Retina (tissue), 1 donor: ENCODE measurements around the gene TEX54.
"Not testable (repeated sequence)": the region's sequence is repeated elsewhere in the genome, so short reads cannot be mapped to it uniquely, and the experiment has no call there.

Experiments used
- DNase-seq: peaks from one replicate; pipeline ENCODE4 v3.0.0-alpha.2; 2016

The TEX54 gene

GRCh38 chr11:62830904-62831519, 1.6 kb downstream of the TEX54 start:
- DNase-seq = no peak

GRCh38 chr11:62828130-62828529, 4.5 kb downstream of the TEX54 start:
- DNase-seq = not testable (repeated sequence)

GRCh38 chr11:62823677-62824076, 9.0 kb downstream of the TEX54 start:
- no peak for DNase-seq

- DNase-seq = no peak
These were observed 15.5 kb downstream of the TEX54 start for GRCh38 chr11:62817129-62817528.

DNA sequence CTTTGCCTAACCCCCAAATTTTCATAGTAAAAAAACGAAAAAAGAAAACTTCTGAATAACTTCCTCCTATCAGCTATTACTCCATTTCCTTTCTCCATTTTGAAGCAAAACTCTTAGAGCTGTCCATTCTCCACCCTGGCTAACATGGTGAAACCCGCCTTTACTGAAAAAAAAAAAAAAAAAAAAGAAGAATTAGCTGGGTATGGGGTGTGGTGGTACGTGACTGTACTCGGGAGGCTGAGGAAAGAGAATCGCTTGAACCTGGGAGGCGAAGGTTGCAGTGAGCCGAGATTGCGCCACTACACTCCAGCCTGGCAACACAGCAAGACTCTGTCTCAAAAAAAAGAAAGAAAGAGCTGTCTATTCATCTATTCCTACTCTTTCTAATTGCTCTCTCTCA, 16.1 kb downstream of the TEX54 start:
- no peak for DNase-seq

DNA sequence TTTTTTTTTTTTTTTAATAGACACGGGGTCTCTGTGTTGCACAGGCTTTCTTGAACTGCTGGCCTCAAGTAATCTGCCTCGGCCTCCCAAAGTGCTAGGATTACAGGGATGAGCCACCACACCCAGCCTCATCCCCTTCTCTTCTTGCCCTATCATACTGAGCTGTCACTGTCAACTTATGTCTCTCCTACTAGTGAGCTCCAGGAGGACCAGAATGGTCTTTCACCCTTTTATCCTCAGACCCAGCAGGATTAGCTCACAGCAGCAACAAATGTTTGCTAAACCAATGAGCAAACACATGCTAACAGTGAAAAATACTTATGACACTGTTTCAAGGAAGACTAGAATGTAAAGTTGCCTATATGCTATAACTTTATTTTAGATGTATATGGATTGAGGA, 21.0 kb downstream of the TEX54 start:
- no peak for DNase-seq

GRCh38 chr11:62810748-62811147, 21.9 kb downstream of the TEX54 start:
- no peak for DNase-seq

DNA sequence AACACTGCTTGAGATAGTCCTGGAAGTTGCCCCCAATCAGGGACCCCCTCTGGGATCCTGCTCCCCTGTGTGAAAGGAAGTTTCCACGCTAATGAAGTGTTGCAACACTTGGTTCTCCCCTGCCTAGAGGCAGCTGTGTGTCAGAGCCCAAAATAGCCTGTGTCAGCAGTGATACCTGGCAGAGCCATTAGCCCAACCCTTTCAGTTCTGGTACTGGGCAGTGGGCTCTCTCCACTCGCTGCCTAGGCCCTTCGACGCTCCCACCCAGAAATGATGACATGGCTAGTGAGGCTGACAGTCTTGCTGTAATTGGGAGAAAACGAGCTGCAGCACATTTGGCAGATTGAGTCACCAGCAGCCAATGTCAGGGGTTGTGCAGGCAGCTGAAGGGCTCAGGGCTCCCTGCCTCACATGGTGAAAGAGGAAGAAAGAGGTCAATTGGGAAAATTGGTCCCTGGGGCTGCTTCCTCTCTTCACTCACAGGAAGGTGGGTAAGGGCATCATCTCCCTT, 26.0 kb downstream of the TEX54 start:
- no peak for DNase-seq

DNA sequence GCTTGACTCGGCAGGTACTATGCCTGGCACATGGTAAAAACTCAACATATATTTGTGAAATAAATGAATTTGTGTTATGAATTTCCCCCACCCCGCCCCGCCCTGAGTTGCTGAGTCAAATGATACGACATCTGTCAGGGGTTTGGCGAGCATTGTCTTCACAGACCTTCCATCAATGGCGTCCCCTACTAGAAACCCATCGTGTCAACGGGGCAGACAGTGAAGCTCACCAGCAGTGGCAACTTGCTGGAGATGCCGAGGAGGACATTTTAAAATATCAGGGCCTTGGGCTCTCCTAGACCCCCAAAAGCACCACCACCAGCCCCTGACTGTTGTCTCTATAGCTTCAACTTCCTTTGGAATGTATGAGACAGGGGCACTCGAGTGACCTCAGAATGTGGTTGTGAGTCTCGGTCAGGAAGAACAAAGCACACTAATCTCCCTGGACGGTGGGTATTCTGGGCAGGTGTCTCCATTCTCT, 26.6 kb downstream of the TEX54 start:
- peak; percentile 18 for DNase-seq

GRCh38 chr11:62805076-62805892, 27.4 kb downstream of the TEX54 start, which contains the start of gene NXF1:
NXF1 (minus strand) TSS chr11:62805440; CDS start chr11:62805356, 84 bp downstream.
- peak; percentile 99 for DNase-seq

- no peak for DNase-seq
These were observed 28.1 kb downstream of the TEX54 start for GRCh38 chr11:62804310-62805075.

DNA sequence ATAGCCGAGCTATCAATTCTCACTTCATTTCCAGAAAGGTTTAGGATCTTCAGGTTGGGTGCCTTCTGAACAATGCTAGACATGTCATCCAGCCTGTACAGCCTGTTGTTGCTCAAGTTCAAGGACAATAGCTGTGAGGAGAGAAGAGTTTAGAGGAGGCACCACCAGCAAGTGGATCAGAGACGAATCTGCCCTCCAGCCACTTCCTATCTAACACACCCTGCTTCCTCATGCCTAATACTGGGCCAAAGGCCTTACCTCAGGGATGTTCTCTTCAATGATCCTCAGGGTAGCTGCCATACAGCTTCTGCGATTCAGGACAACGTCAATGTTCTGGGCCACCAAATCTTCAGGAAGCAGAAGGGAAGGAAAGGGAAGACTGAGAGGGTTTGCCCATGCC, 31.6 kb downstream of the TEX54 start:
- no peak for DNase-seq

- no peak for DNase-seq
These were observed 33.2 kb downstream of the TEX54 start for GRCh38 chr11:62799486-62799885.

DNA sequence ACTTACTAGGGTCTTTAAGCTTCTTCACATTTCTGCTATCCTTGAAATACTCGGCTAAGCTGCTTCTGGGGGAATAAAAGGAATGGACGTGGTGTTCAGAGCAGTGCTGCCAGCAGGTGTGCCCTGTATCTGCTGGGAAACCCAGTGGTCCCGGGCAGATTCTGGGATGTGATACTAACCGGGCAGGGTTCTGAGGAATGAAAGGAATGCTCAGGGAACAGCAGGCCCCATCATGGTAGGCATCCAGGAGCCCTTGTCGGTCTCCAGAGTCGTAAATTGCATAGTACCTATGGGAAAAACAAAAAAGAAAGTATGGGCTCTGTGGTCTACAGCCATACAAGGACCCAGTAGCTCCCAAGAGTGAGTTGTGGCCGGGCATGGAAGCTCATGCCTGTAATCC, 36.4 kb downstream of the TEX54 start:
- no peak for DNase-seq

- DNase-seq = no peak
These were observed 38.4 kb downstream of the TEX54 start for GRCh38 chr11:62794201-62794775.

- DNase-seq = no peak
These were observed 40.5 kb downstream of the TEX54 start for GRCh38 chr11:62792202-62792575.

DNA sequence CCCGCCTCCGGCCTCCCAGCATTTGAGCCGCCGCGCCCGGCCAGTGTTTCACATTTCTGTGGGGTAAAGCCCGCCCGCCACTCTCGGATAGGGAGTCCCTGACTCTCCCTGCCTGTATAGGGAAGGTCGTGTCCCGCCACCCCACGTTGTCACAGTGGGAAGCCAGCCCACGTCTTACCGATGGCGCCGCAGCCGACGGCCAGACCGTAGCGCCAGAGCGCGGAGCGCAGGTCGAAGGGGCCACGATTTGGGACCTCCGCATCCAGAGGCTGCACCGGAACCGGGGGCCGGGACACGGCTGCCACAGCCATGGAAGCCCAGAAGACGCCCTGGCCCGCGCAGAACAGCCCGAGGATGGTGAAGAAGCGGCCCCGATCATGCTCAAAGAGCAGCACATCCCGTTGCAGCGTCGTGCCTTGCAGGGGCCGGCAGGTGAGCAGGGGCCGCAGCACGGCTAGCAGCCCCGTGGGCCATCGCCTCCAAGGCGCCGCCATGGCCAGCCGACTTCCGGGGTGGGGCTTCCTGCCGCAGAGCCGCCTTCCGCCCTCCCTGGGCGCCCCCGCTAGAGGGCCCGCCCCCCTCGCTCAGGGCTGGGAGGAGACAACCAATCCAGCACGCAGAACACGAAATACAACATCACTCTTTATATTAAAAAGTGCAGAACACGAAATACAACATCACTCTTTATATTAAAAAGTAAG, 41.0 kb downstream of the TEX54 start, which contains the start of gene TMEM223:
TSS of gene TMEM223 (minus strand) at position 506 of the 701 bp plus-strand sequence. CDS start at position 494, 12 bp downstream.
- peak; percentile 89 for DNase-seq

GRCh38 chr11:62789576-62789975, 43.1 kb downstream of the TEX54 start:
- no peak for DNase-seq

DNA sequence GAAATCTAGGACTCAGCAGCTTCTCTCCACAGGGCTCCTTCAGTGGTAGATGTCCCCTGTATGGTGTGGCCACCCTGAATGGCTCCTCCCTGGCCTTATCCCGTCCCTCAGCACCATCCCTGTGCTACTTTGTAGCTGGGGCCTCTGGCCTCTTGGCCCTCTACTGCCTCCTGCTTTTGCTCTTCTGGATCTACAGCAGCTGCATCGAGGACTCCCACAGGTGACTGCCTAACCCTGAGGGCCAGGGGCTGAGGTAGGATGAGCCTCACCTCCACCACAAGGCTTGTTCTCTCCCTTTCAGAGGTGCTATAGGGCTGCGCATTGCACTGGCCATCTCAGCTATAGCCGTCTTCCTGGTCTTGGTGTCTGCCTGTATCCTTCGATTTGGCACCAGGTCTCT, 43.6 kb downstream of the TEX54 start:
- no peak for DNase-seq

DNA sequence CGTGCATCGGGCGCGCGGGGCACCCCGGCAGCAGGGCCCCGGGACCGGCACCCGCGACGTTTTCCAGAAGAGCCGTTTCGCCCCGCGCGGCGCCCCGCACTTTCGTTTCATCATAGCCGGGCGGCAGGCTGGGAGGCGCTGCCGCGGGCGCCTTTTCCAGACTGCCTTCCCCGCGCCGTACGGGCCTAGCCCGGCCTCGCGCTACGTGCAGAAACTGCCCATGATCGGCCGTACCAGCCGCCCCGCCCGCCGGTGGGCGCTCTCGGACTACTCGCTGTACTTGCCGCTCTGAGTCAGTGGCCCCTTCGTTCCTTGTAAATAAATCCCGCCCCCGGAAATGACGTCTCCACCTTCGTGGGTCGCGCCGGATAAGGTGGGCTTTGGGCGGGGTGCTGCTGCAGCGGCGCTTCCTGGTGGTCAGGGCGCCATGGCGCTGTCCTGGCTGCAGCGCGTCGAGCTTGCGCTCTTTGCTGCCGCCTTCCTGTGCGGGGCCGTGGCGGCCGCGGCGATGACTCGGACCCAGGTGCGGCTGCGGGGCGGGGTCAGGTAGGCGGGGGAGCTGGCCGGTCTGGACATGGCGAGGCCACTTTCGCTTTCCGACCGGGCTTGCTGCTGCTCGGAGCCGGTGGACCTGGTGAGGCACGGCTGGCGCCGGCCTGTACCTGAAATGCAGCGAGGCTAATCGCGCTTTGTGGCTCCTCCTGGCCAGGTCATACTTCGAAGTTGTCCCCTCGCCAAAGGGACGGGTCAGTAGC, 45.5 kb downstream of the TEX54 start, which contains the start of gene TMEM179B:
TSS of gene TMEM179B (plus strand) at position 398 of the 755 bp plus-strand sequence. CDS start at position 428, 30 bp downstream.
- peak; percentile 98 for DNase-seq
